Liver (tissue), 9 donors: ENCODE results near the gene TSPAN13. TPM values are rescaled to one million over a fixed set of nuclear protein-coding genes. Genes with fewer than 3 reads are reported as not detected.

Source experiments
- DNase-seq: peaks from one replicate; pipeline ENCODE4 v3.0.0-alpha.2; 2017; ENCODE audit warnings: low spot score
- H3K27ac ChIP-seq, 2 donors: one replicate each; pipeline ENCODE4 v1.7.0; 2013; ENCODE audit warnings: inconsistent platforms in 2 of 2, low read length in 2 of 2, control low read depth in 1 of 2, low read depth in 1 of 2, mild to moderate bottlenecking in 1 of 2
- H3K27me3 ChIP-seq, 4 donors: one replicate each; pipeline versions ENCODE4 v1.6.1 to v1.7.0; 2013; ENCODE audit warnings: low read length in 3 of 4, inconsistent platforms in 1 of 4, mild to moderate bottlenecking in 1 of 4, moderate library complexity in 1 of 4; ENCODE audit not compliant: control insufficient read depth in 4 of 4, insufficient read depth in 4 of 4
- H3K36me3 ChIP-seq, 4 donors: one replicate each; pipeline versions ENCODE4 v1.6.1 to v1.7.0; 2013; ENCODE audit warnings: low read length in 3 of 4, mild to moderate bottlenecking in 3 of 4, low read depth in 1 of 4, moderate library complexity in 1 of 4; ENCODE audit not compliant: control insufficient read depth in 4 of 4, insufficient read depth in 3 of 4
- H3K4me1 ChIP-seq, 4 donors: one replicate each; pipeline versions ENCODE4 v1.6.1 to v1.7.0; 2013; ENCODE audit warnings: low read length in 3 of 4, mild to moderate bottlenecking in 3 of 4, moderate library complexity in 1 of 4; ENCODE audit not compliant: control insufficient read depth in 4 of 4, insufficient read depth in 4 of 4
- H3K4me3 ChIP-seq, 3 donors: one replicate each; pipeline versions ENCODE4 v1.6.1 to v1.7.0; 2013; ENCODE audit warnings: low read length in 3 of 3, control low read depth in 1 of 3, low read depth in 1 of 3, mild to moderate bottlenecking in 1 of 3
- H3K9ac ChIP-seq, 2 donors: one replicate each; pipeline ENCODE4 v1.7.0; 2013; ENCODE audit warnings: low read length in 2 of 2, mild to moderate bottlenecking in 2 of 2, moderate library complexity in 2 of 2, control low read depth in 1 of 2, low read depth in 1 of 2
- H3K9me3 ChIP-seq, 4 donors: one replicate each; pipeline versions ENCODE4 v1.6.1 to v1.7.0; 2013; ENCODE audit warnings: low read length in 3 of 4; ENCODE audit not compliant: control insufficient read depth in 4 of 4
- ATF3 ChIP-seq: IDR thresholded peaks from 2 replicates; pipeline ENCODE4 v1.6.1; 2016; ENCODE audit warnings: antibody characterized with exemption
- CTCF ChIP-seq: fragments of 150-350 bp; IDR thresholded peaks from 2 replicates; pipeline ENCODE4 v1.5.1; 2017; ENCODE audit warnings: improper control_type of control experiment, low read depth, low read length; ENCODE audit not compliant: missing input control
- EGR1 ChIP-seq, 2 donors: IDR thresholded peaks; 2 replicates each; pipeline ENCODE4 v1.6.1; 2016 to 2018; ENCODE audit warnings: antibody characterized with exemption in 2 of 2, low read depth in 2 of 2
- FOXA2 ChIP-seq: IDR thresholded peaks from 2 replicates; pipeline ENCODE4 v1.6.1; 2016; ENCODE audit warnings: antibody characterized with exemption
- GABPA ChIP-seq, 2 donors: IDR thresholded peaks in 1 of 2; conservative IDR thresholded peaks in 1 of 2; 2 replicates each; pipeline ENCODE4 v1.6.1; 2016; ENCODE audit warnings: antibody characterized with exemption in 2 of 2, mild to moderate bottlenecking in 1 of 2, moderate library complexity in 1 of 2
- HNF4A ChIP-seq, 2 donors: conservative IDR thresholded peaks; 2 replicates each; pipeline ENCODE4 v1.6.1; 2016; ENCODE audit warnings: antibody characterized with exemption in 2 of 2, mild to moderate bottlenecking in 2 of 2
- HNF4G ChIP-seq: IDR thresholded peaks from 2 replicates; pipeline ENCODE4 v1.6.1; 2016; ENCODE audit warnings: antibody characterized with exemption
- MAX ChIP-seq: IDR thresholded peaks from 2 replicates; pipeline ENCODE4 v1.6.1; 2016; ENCODE audit warnings: antibody characterized with exemption
- NR2F2 ChIP-seq: IDR thresholded peaks from 2 replicates; pipeline ENCODE4 v1.6.1; 2016; ENCODE audit warnings: antibody characterized with exemption
- REST ChIP-seq: IDR thresholded peaks from 2 replicates; pipeline ENCODE4 v1.6.1; 2016; ENCODE audit warnings: antibody characterized with exemption, mild to moderate bottlenecking
- RXRA ChIP-seq, 2 donors: IDR thresholded peaks; 2 replicates each; pipeline ENCODE4 v1.6.1; 2017 to 2018; ENCODE audit warnings: antibody characterized with exemption in 2 of 2, mild to moderate bottlenecking in 1 of 2
- SP1 ChIP-seq: IDR thresholded peaks from 2 replicates; pipeline ENCODE4 v1.6.1; 2018; ENCODE audit warnings: antibody characterized with exemption, mild to moderate bottlenecking
- TAF1 ChIP-seq: conservative IDR thresholded peaks from 2 replicates; pipeline ENCODE4 v1.6.1; 2016; ENCODE audit warnings: antibody characterized with exemption, mild to moderate bottlenecking
- YY1 ChIP-seq: IDR thresholded peaks from 2 replicates; pipeline ENCODE4 v1.6.1; 2016; ENCODE audit warnings: antibody characterized with exemption, mild to moderate bottlenecking
- ZBTB33 ChIP-seq: IDR thresholded peaks from 2 replicates; pipeline ENCODE4 v1.6.1; 2016; ENCODE audit warnings: antibody characterized with exemption
- WGBS: extraction: QIAGEN DNeasy Blood & Tissue Kit; methylation state at CpG from one replicate; pipeline ENCODE4 v1.1.7; 2013; 5-methylcytosine and 5-hydroxymethylcytosine counted together
- polyA plus RNA-seq, 2 donors: library from polyadenylated mRNA; stranded (reverse) in 1 of 2; unstranded in 1 of 2; fragments of 200-250 nt in 1 of 2; fragments of >200 nt in 1 of 2; fragmentation: Nextera tagmentation in 1 of 2; extraction: Ambion mirVana in 1 of 2; gene quantifications; one replicate each; pipeline versions ENCODE4 v1.2.1 to v1.2.3, GENCODE V29; 2013 to 2015
- total RNA-seq, 2 donors: library from RNA; depleted of rRNA; stranded (reverse); fragments of >200 nt; gene quantifications; one replicate each; pipeline ENCODE4 v1.2.3, GENCODE V29; 2014
- donor health status: healthy.
- donor health status: healthy.
- donor health status: healthy.
- donor health status: healthy.
- donor health status: healthy.

The TSPAN13 gene
- total and polyA plus RNA-seq, 4 donors: 8.9 to 24.4 (median 15.8) TPM

- no peak for TF ChIP-seq HNF4A (conservative IDR thresholded peaks at IDR 0.05)
- TF ChIP-seq RXRA (IDR thresholded peaks at IDR 0.05): no peak
- no peak for TF ChIP-seq ATF3
- TF ChIP-seq NR2F2: no peak
Observed at GRCh38 chr7:16786257-16786656, 32.7 kb downstream of the TSPAN13 start (continued).

GRCh38 chr7:16787127-16787526 lies 33.6 kb downstream of the TSPAN13 start:
- Histone ChIP-seq H3K4me3 (no peak overlapping the region), H3K9me3 (no peaks in the 10 kb centered on the region), H3K36me3 (no peaks in the 10 kb centered on the region), H3K27me3 (no peaks in the 10 kb centered on the region), H3K4me1 (no peaks in the 10 kb centered on the region), H3K9ac (no peak overlapping the region), H3K27ac (no peak overlapping the region)
- 94% methylated on average over 1 of the region's 1 CpG for WGBS
- TF ChIP-seq NR2F2 (no peak), SP1 (no peak), MAX (no peak), REST (no peak), HNF4G (no peak), RXRA (IDR thresholded peaks at IDR 0.05) (no peak), YY1 (no peak)
- DNase-seq: no peak

- no peaks in the 10 kb centered on the region for H3K27me3 ChIP-seq
- no peaks in the 10 kb centered on the region for H3K9me3 ChIP-seq
- no peak for DNase-seq
- TF ChIP-seq MAX (no peak), EGR1 (IDR thresholded peaks at IDR 0.05; ENCODE audit: low read depth in 2 of 2) (no peak), REST (no peak), ZBTB33 (no peak), SP1 (no peak), FOXA2 (no peak), RXRA (IDR thresholded peaks at IDR 0.05) (no peak), CTCF (no peak), NR2F2 (no peak), ATF3 (no peak), HNF4G (no peak), GABPA (IDR thresholded peaks at IDR 0.05 in 1 of 2, conservative IDR thresholded peaks at IDR 0.05 in 1 of 2) (no peak), TAF1 (no peak)
- no peak overlapping the region for H3K9ac ChIP-seq
- no peak overlapping the region for H3K4me3 ChIP-seq
- 82% methylated on average over 1 of the region's 1 CpG for WGBS
- no peaks in the 10 kb centered on the region for H3K36me3 ChIP-seq
- no peak overlapping the region for H3K27ac ChIP-seq
- H3K4me1 ChIP-seq: no peaks in the 10 kb centered on the region
Observed at GRCh38 chr7:16791071-16791470, 37.5 kb downstream of the TSPAN13 start.
